HG03354 (cell line): ENCODE measurements around the gene SYNM.

ENCODE experiments used
- ATAC-seq: cut with Tn5 transposase; IDR thresholded peaks from one replicate; pipeline ENCODE4 v1.9.1; 2021; ENCODE audit warnings: mild to moderate bottlenecking; ENCODE audit not compliant: unreplicated experiment, poor library complexity, severe bottlenecking

The SYNM gene

GRCh38 chr15:99118801-99119546, 14.1 kb downstream of the SYNM start:
- no peak for ATAC-seq

- no peak for ATAC-seq
These were observed 15.3 kb downstream of the SYNM start for GRCh38 chr15:99120050-99120777.

- no peak for ATAC-seq
These were observed 16.3 kb downstream of the SYNM start for GRCh38 chr15:99121207-99121606.

GRCh38 chr15:99121691-99122410, 17.0 kb downstream of the SYNM start:
- ATAC-seq: no peak

GRCh38 chr15:99122831-99123712, 18.2 kb downstream of the SYNM start:
- ATAC-seq: no peak

GRCh38 chr15:99123713-99124451, 19.0 kb downstream of the SYNM start:
- ATAC-seq: no peak

- no peak for ATAC-seq
These were observed 19.8 kb downstream of the SYNM start for GRCh38 chr15:99124641-99125040.

GRCh38 chr15:99125061-99125891, 20.4 kb downstream of the SYNM start:
- ATAC-seq: no peak

- no peak for ATAC-seq
These were observed 21.3 kb downstream of the SYNM start for GRCh38 chr15:99126131-99126588.

- ATAC-seq: no peak
These were observed 22.1 kb downstream of the SYNM start for GRCh38 chr15:99126930-99127329.

- no peak for ATAC-seq
These were observed 22.9 kb downstream of the SYNM start for GRCh38 chr15:99127773-99128172.

- no peak for ATAC-seq
These were observed 23.5 kb downstream of the SYNM start for GRCh38 chr15:99128411-99128810.

- no peak for ATAC-seq
These were observed 24.8 kb downstream of the SYNM start for GRCh38 chr15:99129644-99130043.

- no peak for ATAC-seq
These were observed 25.4 kb downstream of the SYNM start for GRCh38 chr15:99130314-99130713.

- ATAC-seq: no peak
These were observed 26.0 kb downstream of the SYNM start for GRCh38 chr15:99130765-99131440.

- no peak for ATAC-seq
These were observed 26.7 kb downstream of the SYNM start for GRCh38 chr15:99131441-99132023.

- ATAC-seq: no peak
These were observed 27.2 kb downstream of the SYNM start for GRCh38 chr15:99132122-99132521.
